T-helper 2 cell treated with Interferon-gamma antibody and Interleukin-4, amounts not matched to agents 5 μg/mL and 100 μg/mL, for 36 hours (primary cell): Measurements from ENCODE around the gene RCAN2.

ENCODE experiments used
- DNase-seq: peaks from one replicate; pipeline ENCODE4 v3.0.0; 2021; ENCODE audit warnings: low spot score
- H3K27ac Mint-ChIP-seq: one replicate; pipeline ENCODE4 v1.8.0; 2021; ENCODE audit warnings: mild to moderate bottlenecking, mixed read lengths
- H3K27me3 Mint-ChIP-seq: one replicate; pipeline ENCODE4 v1.8.0; 2021; ENCODE audit warnings: low read depth, mixed read lengths
- H3K36me3 Mint-ChIP-seq: one replicate; pipeline ENCODE4 v1.8.0; 2021; ENCODE audit warnings: low read depth, mixed read lengths
- H3K4me1 Mint-ChIP-seq: one replicate; pipeline ENCODE4 v1.8.0; 2021; ENCODE audit warnings: low read depth, mixed read lengths
- H3K4me3 Mint-ChIP-seq: one replicate; pipeline ENCODE4 v1.8.0; 2022; ENCODE audit warnings: mild to moderate bottlenecking, moderate library complexity, mixed read lengths
- H3K9me3 Mint-ChIP-seq: one replicate; pipeline ENCODE4 v1.8.0; 2021; ENCODE audit warnings: mixed read lengths

RCAN2 gene

GRCh38 chr6:46306431-46306830 lies 184.8 kb downstream of the RCAN2 start:
- no peak overlapping the region for H3K4me3 Mint-ChIP-seq
- no peaks in the 10 kb centered on the region for H3K36me3 Mint-ChIP-seq
- H3K4me1 Mint-ChIP-seq = no peaks in the 10 kb centered on the region
- no peaks in the 10 kb centered on the region for H3K9me3 Mint-ChIP-seq
- H3K27ac Mint-ChIP-seq = no peak overlapping the region
- no peak for DNase-seq
- peaks cover 16% of the 10 kb centered on the region for H3K27me3 Mint-ChIP-seq

GRCh38 chr6:46305833-46306232 lies 185.4 kb downstream of the RCAN2 start:
- Mint-ChIP-seq H3K4me3 (no peak overlapping the region), H3K36me3 (no peaks in the 10 kb centered on the region), H3K27me3 (peaks cover 15% of the 10 kb centered on the region), H3K9me3 (no peaks in the 10 kb centered on the region), H3K27ac (no peak overlapping the region), H3K4me1 (no peaks in the 10 kb centered on the region)
- no peak for DNase-seq

- Mint-ChIP-seq H3K4me1 (no peaks in the 10 kb centered on the region), H3K27me3 (peaks cover 15% of the 10 kb centered on the region), H3K36me3 (no peaks in the 10 kb centered on the region), H3K4me3 (no peak overlapping the region), H3K27ac (no peak overlapping the region), H3K9me3 (no peaks in the 10 kb centered on the region)
- DNase-seq = no peak
Observed at GRCh38 chr6:46305236-46305635, 186.0 kb downstream of the RCAN2 start.

- H3K4me3 Mint-ChIP-seq = no peak overlapping the region
- H3K9me3 Mint-ChIP-seq = no peaks in the 10 kb centered on the region
- no peaks in the 10 kb centered on the region for H3K36me3 Mint-ChIP-seq
- H3K27me3 Mint-ChIP-seq = peaks cover 12% of the 10 kb centered on the region
- DNase-seq = no peak
- no peak overlapping the region for H3K27ac Mint-ChIP-seq
- H3K4me1 Mint-ChIP-seq = no peaks in the 10 kb centered on the region
Observed at GRCh38 chr6:46302816-46303215, 188.4 kb downstream of the RCAN2 start.

- H3K4me1 Mint-ChIP-seq = no peaks in the 10 kb centered on the region
- no peaks in the 10 kb centered on the region for H3K9me3 Mint-ChIP-seq
- H3K27ac Mint-ChIP-seq = no peak overlapping the region
- no peak for DNase-seq
- H3K36me3 Mint-ChIP-seq = no peaks in the 10 kb centered on the region
- H3K4me3 Mint-ChIP-seq = no peak overlapping the region
- peaks cover 12% of the 10 kb centered on the region for H3K27me3 Mint-ChIP-seq
Observed at GRCh38 chr6:46302176-46302575, 189.1 kb downstream of the RCAN2 start.

- Mint-ChIP-seq H3K27me3 (peaks cover 18% of the 10 kb centered on the region), H3K4me1 (no peaks in the 10 kb centered on the region), H3K9me3 (no peaks in the 10 kb centered on the region), H3K36me3 (no peaks in the 10 kb centered on the region), H3K4me3 (no peak overlapping the region), H3K27ac (no peak overlapping the region)
- no peak for DNase-seq
Observed at GRCh38 chr6:46299253-46299652, 192.0 kb downstream of the RCAN2 start.

- Mint-ChIP-seq H3K27ac (no peak overlapping the region), H3K36me3 (no peaks in the 10 kb centered on the region), H3K4me1 (no peaks in the 10 kb centered on the region), H3K27me3 (peaks cover 14% of the 10 kb centered on the region), H3K9me3 (no peaks in the 10 kb centered on the region), H3K4me3 (no peak overlapping the region)
- no peak for DNase-seq
Observed at GRCh38 chr6:46296586-46296985, 194.7 kb downstream of the RCAN2 start.

- Mint-ChIP-seq H3K4me1 (no peaks in the 10 kb centered on the region), H3K27ac (no peak overlapping the region), H3K9me3 (no peaks in the 10 kb centered on the region), H3K36me3 (no peaks in the 10 kb centered on the region), H3K4me3 (no peak overlapping the region), H3K27me3 (peaks cover 30% of the 10 kb centered on the region)
- DNase-seq = no peak
Observed at GRCh38 chr6:46293641-46294316, 197.5 kb downstream of the RCAN2 start.

GRCh38 chr6:46291880-46292279 lies 199.4 kb downstream of the RCAN2 start:
- H3K27me3 Mint-ChIP-seq = peaks cover 33% of the 10 kb centered on the region
- H3K9me3 Mint-ChIP-seq = no peaks in the 10 kb centered on the region

GRCh38 chr6:46291275-46291633 lies 200.0 kb downstream of the RCAN2 start:
- Mint-ChIP-seq H3K9me3 (no peaks in the 10 kb centered on the region), H3K27me3 (peaks cover 33% of the 10 kb centered on the region), H3K4me1 (peaks cover 2% of the 10 kb centered on the region), H3K27ac (no peak overlapping the region), H3K4me3 (no peak overlapping the region), H3K36me3 (no peaks in the 10 kb centered on the region)
- no peak for DNase-seq

More at GRCh38 chr6:46291880-46292279, 199.4 kb downstream of the RCAN2 start:
- Mint-ChIP-seq H3K36me3 (no peaks in the 10 kb centered on the region), H3K4me3 (no peak overlapping the region), H3K27ac (no peak overlapping the region), H3K4me1 (peaks cover 2% of the 10 kb centered on the region)
- no peak for DNase-seq

- no peaks in the 10 kb centered on the region for H3K9me3 Mint-ChIP-seq
- H3K4me3 Mint-ChIP-seq = no peak overlapping the region
- H3K27ac Mint-ChIP-seq = no peak overlapping the region
- DNase-seq = no peak
- no peaks in the 10 kb centered on the region for H3K36me3 Mint-ChIP-seq
- H3K27me3 Mint-ChIP-seq = peaks cover 33% of the 10 kb centered on the region
- peaks cover 2% of the 10 kb centered on the region for H3K4me1 Mint-ChIP-seq
Observed at GRCh38 chr6:46290421-46291274, 200.6 kb downstream of the RCAN2 start.

GRCh38 chr6:46289898-46290297 lies 201.4 kb downstream of the RCAN2 start:
- Mint-ChIP-seq H3K4me3 (no peak overlapping the region), H3K27ac (no peak overlapping the region), H3K9me3 (no peaks in the 10 kb centered on the region), H3K36me3 (no peaks in the 10 kb centered on the region), H3K4me1 (peaks cover 2% of the 10 kb centered on the region), H3K27me3 (peaks cover 25% of the 10 kb centered on the region)
- no peak for DNase-seq

- Mint-ChIP-seq H3K27ac (no peak overlapping the region), H3K9me3 (no peaks in the 10 kb centered on the region), H3K4me3 (no peak overlapping the region), H3K36me3 (no peaks in the 10 kb centered on the region), H3K27me3 (peaks cover 24% of the 10 kb centered on the region), H3K4me1 (peaks cover 2% of the 10 kb centered on the region)
- DNase-seq = no peak
Observed at GRCh38 chr6:46288835-46289234, 202.4 kb downstream of the RCAN2 start.

GRCh38 chr6:46287681-46288080 lies 203.6 kb downstream of the RCAN2 start:
- Mint-ChIP-seq H3K36me3 (no peaks in the 10 kb centered on the region), H3K27me3 (peaks cover 24% of the 10 kb centered on the region), H3K27ac (no peak overlapping the region), H3K4me1 (peaks cover 2% of the 10 kb centered on the region), H3K9me3 (no peaks in the 10 kb centered on the region), H3K4me3 (no peak overlapping the region)
- DNase-seq = no peak
